Gastrocnemius medialis (tissue), 4 donors: ENCODE measurements around the gene CENPN. TPM values are rescaled to one million over a fixed set of nuclear protein-coding genes. Genes with fewer than 3 reads are reported as not detected.

Experiments used
- ATAC-seq, 2 donors: fragments of 150-250 bp; one replicate each; pipeline ENCODE4 v1.9.1; 2016
- DNase-seq, 2 donors: peaks; one replicate each; pipeline ENCODE4 v3.0.0-alpha.2; 2019
- H3K27ac ChIP-seq, 4 donors: fragments of 200-600 bp; sonication (generic); 1 replicate in 1 of 4; 2 replicates in 3 of 4; pipeline ENCODE4 v1.5.1; 2016 to 2018; ENCODE audit warnings: mild to moderate bottlenecking in 2 of 4, moderate library complexity in 1 of 4
- H3K27me3 ChIP-seq, 3 donors: fragments of 200-600 bp; sonication (generic) in 2 of 3; 1 replicate in 1 of 3; 2 replicates in 2 of 3; pipeline versions ENCODE4 v1.5.1 to v1.6.0; 2016 to 2019; ENCODE audit warnings: mild to moderate bottlenecking in 1 of 3, moderate library complexity in 1 of 3
- H3K36me3 ChIP-seq, 2 donors: fragments of 200-600 bp; sonication (generic) in 1 of 2; one replicate each; pipeline ENCODE4 v1.5.1; 2017 to 2018
- H3K4me1 ChIP-seq, 2 donors: fragments of 200-600 bp; sonication (generic) in 1 of 2; one replicate each; pipeline ENCODE4 v1.5.1; 2016 to 2017; ENCODE audit warnings: mild to moderate bottlenecking in 2 of 2
- H3K4me3 ChIP-seq, 4 donors: fragments of 200-600 bp; sonication (generic) in 3 of 4; 1 replicate in 1 of 4; 2 replicates in 3 of 4; pipeline ENCODE4 v1.5.1; 2016 to 2019; ENCODE audit warnings: mild to moderate bottlenecking in 2 of 4
- H3K9me3 ChIP-seq, 3 donors: fragments of 200-600 bp; sonication (generic) in 2 of 3; 1 replicate in 1 of 3; 2 replicates in 2 of 3; pipeline ENCODE4 v1.5.1; 2016 to 2019
- POLR2A ChIP-seq, 2 donors: fragments of 450-650 bp; IDR thresholded peaks; one replicate each; pipeline ENCODE4 v1.6.1; 2017; ENCODE audit warnings: antibody characterized with exemption in 2 of 2, mild to moderate bottlenecking in 2 of 2, moderate library complexity in 2 of 2
- in situ Hi-C, 4 donors: fragments of 200-750 bp; cut with MboI; loops; one replicate each; pipeline versions ENCODE4 v1.15.0 to v1.8.0; 2017; ENCODE audit warnings: low sequenced_read_pairs in 4 of 4
- intact Hi-C: fragments of 100-400 bp; cut with DNase I; formaldehyde crosslinking; loops from one replicate; pipeline ENCODE4 v1.15.1; 2023; ENCODE audit warnings: low total_unique reads
- total RNA-seq, 4 donors: library from RNA; depleted of rRNA; stranded (reverse); fragments of >200 nt; gene quantifications; one replicate each; pipeline versions ENCODE4 v1.1.0 to v1.2.3, GENCODE V29; 2016
- TF ChIP-seq, protein P1 (sequence below), 5 experiments: fragments of 450-650 bp in 3 of 5; fragments of 200-600 bp in 2 of 5; sonication (generic) in 2 of 5; IDR thresholded peaks in 4 of 5; conservative IDR thresholded peaks in 1 of 5; 1 replicate in 4 of 5; 2 replicates in 1 of 5; pipeline ENCODE4 v1.5.1; 2016 to 2019; ENCODE audit warnings: antibody characterized with exemption in 5 of 5, mild to moderate bottlenecking in 3 of 5, moderate library complexity in 3 of 5

The CENPN gene
- total RNA-seq, 4 donors from 2014 or later: 5.2 to 10.9 (median 7.5) TPM

DNA sequence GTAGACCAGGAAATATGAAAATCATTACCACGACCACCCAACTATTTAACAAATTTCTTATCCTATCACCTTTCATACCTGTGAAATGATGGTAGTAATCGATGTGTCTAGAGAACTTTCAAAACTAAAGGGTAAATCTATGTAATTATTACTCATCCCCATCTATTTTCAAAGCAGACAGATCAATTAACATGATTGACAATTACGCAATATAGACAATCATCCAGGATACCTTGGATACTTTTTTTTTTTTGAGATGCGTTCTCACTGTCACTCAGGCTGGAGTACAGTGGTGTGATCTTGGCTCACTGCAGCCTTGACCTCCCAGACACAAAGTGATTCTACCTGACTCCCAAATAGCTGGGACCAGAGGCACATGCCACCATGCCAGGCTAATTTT is 74.0 kb downstream of the CENPN start:
- peaks cover 0 to 4% of the 10 kb centered on the region in 2 donors for H3K36me3 ChIP-seq
- in situ Hi-C loops: loop anchor here in 1 of 4 donors (25.0 kb wide), 1 partner anchor 231 kb away; the partner anchor contains the start of gene GAN
- TF ChIP-seq POLR2A (IDR thresholded peaks at IDR 0.05): no peak
- TF ChIP-seq, protein P1, sequence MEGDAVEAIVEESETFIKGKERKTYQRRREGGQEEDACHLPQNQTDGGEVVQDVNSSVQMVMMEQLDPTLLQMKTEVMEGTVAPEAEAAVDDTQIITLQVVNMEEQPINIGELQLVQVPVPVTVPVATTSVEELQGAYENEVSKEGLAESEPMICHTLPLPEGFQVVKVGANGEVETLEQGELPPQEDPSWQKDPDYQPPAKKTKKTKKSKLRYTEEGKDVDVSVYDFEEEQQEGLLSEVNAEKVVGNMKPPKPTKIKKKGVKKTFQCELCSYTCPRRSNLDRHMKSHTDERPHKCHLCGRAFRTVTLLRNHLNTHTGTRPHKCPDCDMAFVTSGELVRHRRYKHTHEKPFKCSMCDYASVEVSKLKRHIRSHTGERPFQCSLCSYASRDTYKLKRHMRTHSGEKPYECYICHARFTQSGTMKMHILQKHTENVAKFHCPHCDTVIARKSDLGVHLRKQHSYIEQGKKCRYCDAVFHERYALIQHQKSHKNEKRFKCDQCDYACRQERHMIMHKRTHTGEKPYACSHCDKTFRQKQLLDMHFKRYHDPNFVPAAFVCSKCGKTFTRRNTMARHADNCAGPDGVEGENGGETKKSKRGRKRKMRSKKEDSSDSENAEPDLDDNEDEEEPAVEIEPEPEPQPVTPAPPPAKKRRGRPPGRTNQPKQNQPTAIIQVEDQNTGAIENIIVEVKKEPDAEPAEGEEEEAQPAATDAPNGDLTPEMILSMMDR (IDR thresholded peaks at IDR 0.05 in 4 of 5, conservative IDR thresholded peaks at IDR 0.05 in 1 of 5): no peak
- intact Hi-C loops: no loop called here
- no peak overlapping the region for H3K4me3 ChIP-seq
- no peaks in the 10 kb centered on the region for H3K9me3 ChIP-seq
- no peak for DNase-seq
- H3K4me1 ChIP-seq: peaks cover 4 to 7% of the 10 kb centered on the region in 2 donors
- no peak overlapping the region for H3K27ac ChIP-seq
- no peaks in the 10 kb centered on the region for H3K27me3 ChIP-seq
- ATAC-seq: no peak

Other genes starting within 250 kb of the CENPN start
- gene CDYL2, start 202.6 kb upstream of the CENPN start, total RNA-seq: 1 to 10 TPM in 3 of 4 donors, under 1 TPM in 1; 0.80 to 2.8 (median 1.8) TPM
- gene CMC2, start 329 bp upstream of the CENPN start, total RNA-seq: 10 to 100 TPM; 78.8 to 89.1 (median 82.7) TPM
- 10 to 100 TPM; 31.1 to 37.1 (median 35.2) TPM for gene ATMIN, start 28.6 kb downstream of the CENPN start, total RNA-seq
- gene C16orf46, start 70.0 kb downstream of the CENPN start, total RNA-seq: under 1 TPM in 1 of 4 donors, not detected in 3; 0.88 TPM
- gene GCSH, start 89.2 kb downstream of the CENPN start, total RNA-seq: 10 to 100 TPM; 18.5 to 40.4 (median 30.9) TPM
- gene BCO1, start 231.5 kb downstream of the CENPN start, total RNA-seq: not detected